ENCODE measurements around the gene KRTAP12-2.

Gene KRTAP12-2, protein sequence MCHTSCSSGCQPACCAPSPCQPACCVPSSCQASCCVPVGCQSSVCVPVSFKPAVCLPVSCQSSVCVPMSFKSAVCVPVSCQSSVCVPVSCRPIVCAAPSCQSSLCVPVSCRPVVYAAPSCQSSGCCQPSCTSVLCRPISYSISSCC

DNA sequence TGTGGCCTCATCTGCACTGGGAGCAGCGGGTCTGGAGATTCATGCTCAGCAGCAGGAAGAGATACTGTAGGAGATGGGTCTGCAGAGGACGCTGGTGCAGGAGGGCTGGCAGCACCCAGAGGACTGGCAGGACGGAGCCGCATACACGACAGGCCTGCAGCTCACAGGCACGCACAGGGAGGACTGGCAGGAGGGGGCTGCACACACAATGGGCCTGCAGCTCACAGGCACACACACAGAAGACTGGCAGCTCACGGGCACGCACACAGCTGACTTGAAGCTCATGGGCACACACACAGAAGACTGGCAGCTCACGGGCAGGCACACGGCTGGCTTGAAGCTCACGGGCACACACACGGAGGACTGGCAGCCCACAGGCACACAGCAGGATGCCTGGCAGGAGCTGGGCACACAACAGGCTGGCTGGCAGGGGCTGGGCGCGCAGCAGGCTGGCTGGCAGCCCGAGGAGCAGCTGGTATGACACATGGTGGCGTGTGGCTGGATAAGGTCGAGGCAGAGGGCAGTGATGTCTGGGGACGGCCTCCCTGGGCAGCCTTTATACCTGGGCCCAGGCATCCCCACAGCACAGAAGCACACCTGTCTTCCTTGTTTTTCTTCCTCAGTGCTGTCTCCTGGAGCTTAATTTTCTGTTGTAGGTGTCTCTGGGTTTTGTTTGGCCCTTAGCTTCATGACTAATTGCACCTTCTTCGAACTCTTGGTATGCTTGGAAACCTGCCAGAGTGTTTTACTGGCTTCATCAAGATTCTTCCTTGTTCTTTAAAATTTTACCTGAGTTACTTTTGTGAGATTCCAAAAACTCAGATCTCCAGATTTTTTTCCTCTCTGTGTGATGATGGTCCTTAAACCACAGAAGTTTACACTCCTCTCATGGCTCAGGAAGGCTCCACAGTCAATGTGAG is at the start of gene KRTAP12-2:
Gene KRTAP12-2 (minus strand): TSS at position 527 of the 920 bp plus-strand sequence. CDS start 41 bp downstream, at position 486.
- no peak for FAIRE-seq

DNA sequence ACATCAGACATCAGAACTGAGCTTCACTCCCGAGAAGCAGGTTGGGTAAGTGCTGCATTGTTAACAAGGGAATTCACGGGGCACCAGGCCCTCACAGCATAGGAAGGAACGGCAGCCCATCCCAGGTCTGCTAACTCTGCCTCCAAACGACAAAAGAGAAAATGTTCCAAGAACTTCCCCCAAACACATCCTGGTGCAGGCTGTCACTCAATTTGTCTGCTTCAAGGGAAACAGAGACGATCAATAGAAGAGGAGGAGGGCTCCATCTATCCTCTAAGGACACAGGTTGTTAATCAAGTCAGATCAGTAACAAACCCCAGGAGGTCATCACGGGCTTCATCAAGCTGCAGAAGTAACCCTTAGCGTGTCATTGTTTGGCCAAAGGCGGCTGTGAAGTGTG is 48.2 kb upstream of the KRTAP12-2 start:
- FAIRE-seq: no peak

DNA sequence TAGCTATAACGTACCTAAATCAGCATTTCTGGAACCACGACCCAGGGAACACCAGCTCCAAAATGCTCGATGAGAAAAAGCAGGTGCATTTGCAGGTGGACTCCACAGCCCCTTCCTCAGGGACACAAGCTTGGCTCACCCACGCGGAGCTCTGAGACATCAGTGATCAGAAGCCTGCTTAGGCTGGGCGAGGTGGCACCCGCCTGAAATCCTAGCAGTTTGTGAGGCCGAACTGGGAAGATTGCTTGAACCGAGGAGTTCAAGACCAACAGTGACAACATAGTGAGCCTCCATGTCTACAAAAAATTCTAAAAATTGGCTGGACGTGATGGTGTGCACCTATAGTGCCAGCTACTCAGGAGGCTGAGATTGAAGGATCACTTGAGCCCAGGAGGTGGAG is 47.1 kb upstream of the KRTAP12-2 start:
- no peak for FAIRE-seq

DNA sequence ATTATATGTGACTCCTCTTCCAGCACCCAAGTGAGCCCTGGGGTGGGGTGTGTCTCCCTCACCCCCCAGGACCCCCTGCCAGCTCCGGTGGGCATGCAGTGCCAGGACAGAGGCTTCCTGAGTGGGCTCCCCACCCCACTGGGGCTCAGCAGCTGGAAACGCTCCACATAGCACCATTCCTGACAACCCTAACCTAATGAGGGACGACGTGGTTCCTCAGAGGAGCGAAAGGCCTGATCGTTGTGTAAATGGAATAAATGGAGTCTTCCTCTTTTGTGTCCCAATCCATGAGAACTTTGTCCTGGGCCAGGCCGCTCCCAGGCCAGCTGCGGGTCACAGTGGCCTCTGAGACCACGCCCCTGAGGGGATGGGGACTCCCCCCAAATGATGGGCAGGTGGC is 46.4 kb upstream of the KRTAP12-2 start:
- FAIRE-seq: no peak

DNA sequence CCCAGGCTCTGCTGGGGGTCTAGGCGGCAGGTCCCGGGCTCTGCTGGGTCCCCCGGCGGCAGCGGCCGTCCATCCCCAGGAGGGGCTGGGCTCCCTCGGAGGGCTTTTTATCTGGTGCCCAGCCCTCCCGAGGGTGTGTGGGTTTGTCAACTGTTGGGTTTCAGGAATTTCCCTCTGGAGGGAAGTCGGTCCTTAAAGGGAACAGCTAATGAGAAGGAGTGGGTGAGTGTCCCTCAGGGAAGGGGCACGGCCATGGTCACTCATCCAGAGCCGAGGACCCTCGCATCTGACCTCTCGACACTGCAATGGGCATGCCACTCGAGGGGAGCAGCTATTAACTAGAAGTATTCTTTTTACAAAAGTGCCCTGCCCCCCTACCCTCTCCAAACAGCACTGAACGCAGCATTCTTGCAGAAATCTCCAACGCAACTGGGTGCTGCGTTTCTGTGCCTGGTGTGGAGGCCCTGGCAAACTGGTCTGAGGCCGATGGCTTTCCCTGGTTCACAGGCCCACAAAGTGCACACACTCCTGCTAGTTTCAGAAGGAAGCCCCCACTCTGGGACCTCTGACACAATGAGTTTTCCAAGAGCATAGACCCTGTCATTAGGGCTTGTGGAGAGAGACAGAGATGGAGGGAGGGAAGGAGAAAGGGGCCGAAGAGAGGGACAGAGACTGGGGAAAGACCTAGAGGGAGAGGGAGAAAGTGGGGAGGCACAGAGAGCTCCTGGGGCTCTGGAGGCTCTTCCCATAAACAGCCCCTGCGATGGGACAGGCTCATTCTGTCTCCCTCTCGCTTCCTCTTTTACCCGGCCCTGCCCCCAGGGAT is 45.7 kb upstream of the KRTAP12-2 start:
- no peak for FAIRE-seq

DNA sequence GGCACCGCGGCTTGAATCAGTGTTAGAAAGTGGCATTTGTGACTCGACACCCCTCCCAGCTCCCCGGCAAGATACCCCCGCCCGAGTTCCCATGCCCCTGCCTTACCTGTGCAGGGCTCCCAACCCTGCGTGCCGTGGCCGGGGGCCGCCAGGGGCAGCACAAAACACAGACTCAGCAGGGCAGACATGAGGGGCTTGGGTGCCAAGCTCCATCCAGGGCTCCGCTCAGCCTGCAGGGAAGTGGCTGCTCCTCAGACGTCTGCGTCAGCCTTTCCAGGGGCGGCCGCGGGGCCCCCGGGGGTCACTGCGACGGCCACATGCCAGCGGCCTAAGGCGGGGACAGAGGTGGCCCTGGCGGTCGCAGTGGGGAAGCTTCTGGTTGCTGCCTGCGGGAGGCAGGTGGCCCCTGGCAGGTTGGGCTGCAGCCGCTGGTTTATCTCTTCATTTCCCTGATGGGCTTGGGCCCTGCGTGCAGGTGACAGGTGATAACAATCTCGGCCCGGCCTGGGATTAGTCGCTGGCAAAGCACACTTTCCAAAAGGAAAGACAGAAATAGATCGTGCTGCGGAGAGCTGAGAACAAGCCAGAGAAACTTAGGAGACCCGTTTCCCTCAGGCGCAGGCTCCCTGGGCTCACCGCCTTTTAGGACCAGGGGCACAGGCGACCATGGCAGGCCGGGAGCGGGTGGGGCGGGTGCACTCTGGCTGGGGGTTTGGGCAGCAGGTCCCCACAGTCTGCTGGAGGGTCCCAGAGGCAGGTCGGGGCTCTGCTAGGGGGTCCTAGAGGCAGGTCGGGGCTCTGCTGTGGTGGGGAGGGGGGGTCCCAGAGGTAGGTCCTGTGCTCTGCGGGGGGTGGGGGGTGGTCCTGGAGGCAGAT is 44.8 kb upstream of the KRTAP12-2 start, which contains the start of gene TSPEAR:
Gene TSPEAR (minus strand): TSS at position 246 of the 876 bp plus-strand sequence. CDS start 58 bp downstream, at position 188.
- no peak for FAIRE-seq

DNA sequence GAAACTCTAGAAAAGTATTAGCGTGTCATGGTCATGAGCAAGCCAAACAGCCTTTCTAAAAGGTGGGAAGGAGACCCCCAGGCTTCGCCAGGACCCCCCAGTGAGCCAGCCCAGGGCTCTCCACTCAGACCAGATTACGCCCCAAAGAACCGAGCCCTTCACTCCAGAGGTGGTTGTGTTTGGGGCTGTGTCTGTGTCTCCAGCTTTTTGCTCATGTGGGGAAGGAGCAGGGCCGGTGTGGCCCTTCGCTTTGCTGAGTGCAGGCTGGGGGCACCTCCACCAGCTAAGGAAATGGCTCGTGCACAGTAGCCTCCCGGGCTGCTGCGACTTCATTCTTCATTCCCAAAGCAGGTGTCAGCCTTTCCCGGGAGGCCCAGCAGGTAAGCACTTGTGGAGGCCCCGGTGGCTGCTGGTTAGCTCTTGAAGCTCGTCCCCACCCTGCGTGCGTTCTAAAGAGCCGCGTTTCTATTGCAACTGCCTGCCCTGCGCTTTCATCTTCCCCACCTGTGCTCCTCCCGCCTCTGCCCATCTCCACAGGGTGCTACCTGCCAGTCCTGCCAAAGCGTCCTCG is 44.1 kb upstream of the KRTAP12-2 start:
- FAIRE-seq: no peak

DNA sequence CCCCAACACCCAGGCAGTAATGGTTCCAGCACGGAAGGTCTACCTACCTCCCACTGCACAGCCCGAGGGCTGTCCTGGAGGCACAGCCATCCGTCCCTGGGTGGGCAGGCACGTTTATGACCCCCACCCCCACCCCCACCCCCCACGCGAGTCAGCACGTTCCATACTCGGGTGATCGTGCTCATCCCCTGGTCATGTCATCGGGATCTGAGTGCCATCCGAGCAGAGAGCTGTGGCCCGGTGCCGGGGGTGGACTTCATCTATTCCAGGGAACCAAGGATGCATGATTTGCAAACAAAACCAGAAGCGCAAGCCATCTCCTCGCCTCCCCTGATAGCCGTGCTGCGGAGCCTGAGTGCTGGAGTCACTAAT is 43.6 kb upstream of the KRTAP12-2 start:
- FAIRE-seq: no peak

DNA sequence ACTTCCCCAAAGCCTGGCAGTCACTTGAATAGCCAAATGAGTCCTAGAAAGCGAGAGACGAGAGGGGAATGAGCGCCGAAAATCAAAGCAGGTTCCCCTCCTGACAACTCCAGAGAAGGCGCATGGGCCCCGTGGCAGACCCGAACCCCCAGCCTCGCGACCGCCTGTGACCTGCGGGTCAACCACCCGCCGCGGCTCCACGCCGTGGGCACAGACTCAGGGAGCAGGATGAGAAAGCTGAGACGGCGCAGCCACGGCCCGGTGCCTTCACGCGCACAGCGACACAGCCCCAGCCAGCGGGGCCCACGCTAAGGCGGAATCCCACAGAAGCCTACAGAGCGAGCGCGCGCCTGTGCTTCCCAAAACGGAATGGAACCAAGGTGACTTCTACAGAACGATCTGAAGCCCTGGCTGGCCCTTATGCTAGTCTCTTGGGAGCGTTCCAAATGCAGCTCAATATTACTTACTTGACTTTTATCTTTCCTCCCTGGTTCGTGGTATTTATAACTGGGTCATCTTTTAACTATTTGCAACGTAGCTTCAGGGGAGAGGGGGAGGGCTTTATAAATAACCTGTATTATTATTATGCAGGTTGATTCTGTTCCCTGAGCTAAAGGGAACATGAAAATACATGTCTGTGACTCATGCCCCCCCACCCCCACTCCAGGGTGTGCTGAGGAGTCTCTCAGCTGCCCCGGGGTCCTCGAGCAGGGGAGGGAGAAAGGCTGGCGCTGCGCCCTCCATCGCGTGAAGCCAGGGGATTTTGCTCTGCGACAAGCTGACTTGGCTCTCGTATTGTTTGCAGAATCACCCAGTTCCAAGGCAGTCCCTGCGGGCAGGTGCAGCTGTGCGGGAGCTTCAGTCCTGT is 42.9 kb upstream of the KRTAP12-2 start:
- no peak for FAIRE-seq

DNA sequence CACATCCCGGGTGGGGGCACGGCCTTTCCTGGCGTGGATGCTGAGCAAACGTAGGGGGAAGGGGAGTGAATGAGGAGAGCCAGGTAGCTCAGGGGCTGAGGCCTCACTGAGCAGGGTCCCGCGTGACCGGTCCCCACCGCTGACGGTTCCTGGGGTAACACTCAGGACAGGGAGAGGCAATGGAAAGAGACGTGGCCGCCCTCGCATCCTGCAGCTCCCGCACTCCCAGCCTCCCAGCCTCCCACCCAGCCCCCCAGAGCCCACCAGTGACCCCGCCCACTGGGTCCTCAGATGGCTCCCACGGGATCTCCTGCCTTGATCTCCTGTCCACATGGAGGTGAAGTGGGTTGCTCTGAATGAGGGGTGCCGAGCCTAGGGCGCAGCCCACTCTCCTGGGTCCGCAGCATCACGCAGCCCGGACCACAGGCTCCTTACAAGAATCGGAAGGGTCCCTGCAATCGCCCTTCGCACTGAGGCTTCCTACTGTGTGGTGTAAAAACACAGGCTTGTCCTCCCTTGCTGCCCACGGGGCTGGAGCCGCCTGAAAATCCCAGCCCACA is 42.2 kb upstream of the KRTAP12-2 start:
- no peak for FAIRE-seq

DNA sequence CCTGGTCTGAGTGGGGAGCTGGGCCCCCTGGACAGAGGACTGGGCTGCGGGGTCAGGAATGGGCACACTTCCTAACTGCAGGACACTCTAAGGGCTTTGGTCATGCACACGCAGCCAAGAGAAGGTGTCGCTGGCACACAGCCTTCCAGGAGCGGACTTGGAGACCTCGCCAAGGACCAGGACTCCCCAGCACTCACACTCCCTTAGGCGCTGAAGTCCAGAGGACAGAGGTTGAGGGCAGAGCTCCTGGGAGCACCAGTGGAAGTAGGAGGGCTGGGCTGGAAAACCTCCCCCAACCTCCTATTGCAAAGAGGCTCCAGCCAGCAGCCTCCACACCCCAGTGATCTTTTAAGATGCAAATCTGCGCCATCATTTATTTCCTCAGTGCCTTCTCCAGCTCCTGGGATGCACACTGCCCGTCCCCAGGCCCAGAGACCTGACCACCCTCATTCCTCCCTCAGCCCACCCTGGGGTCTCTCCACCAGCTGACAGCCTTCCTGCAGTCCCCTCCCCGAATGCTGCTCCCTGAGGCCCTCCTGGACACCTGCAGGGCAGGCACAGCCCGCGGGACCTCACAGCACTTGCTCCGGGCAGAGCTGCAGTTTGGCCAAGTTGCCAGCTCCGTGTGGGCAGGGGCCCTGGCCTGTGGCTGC is 41.6 kb upstream of the KRTAP12-2 start:
- no peak for FAIRE-seq

DNA sequence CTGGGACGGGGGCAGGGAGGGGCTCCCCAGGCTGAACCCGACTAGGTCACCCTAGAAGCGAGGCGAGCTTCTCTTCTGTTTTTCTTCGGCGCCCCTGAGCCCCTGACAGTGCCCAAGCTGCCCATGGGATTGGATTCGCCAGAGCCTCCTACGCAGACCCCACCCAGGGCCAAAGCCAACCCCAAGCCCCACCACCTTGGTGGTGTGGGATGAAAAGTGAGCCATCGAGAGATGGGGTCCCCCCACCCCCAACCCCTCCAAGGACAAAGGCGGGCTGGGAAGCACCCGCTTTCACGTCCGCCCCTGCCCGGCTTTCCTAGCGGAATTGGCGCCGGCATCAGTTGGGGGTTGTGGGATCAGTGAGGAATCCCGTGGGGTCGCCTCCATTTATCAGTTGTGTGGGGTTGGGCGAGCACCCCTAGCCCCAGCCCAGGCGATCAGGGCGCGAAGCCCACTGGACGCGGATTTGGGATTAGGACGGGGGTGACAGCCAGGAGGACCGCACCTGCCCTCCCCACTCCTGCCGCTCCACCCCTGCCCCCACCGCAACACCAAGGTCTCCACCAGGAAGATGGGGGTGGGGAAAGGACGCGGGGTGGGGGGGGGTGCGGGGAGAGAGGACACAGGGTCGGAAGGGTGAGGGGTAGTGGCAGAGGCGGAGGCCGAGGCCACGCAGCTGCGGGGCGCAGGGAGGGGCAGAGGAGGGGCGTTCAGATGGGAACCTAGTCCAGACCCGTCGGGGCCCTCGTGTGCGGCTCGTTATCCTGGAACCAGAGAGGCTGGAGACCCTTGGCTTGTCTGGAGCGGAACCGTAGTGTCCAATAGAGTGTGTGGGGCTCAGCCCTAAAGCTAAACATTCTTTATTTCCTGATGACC is 40.2 kb upstream of the KRTAP12-2 start:
- no peak for FAIRE-seq

DNA sequence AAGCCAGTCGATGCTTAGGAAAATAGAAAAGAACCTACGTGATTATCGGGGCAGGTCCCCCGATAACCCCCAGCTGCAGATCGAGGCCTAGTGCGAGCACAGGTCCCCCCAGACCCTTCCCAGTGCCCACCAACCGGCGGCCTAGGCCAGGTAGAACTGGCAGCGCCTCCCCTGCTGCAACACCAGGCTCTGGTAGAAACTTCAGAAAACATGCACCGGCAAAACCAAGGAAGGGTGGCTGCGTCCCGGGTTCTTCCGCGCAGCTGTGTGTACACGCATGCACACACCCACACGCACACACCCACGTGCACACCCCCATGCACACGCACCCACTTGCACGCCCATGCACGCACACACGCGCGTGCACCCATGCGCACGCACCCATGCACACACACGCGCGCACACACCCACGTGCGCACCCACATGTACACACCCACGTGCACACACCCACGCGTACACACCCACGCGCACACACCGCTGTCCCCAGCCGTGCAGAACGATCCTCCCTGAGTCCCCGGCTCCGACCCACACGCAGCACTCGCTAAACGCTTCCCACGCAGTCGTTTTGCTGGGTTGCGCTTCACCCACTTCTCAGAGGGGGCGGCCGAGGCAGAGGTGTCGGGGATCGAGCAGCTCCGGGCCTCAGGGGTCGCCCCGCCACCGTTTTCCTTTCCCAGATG is 39.4 kb upstream of the KRTAP12-2 start:
- no peak for FAIRE-seq

DNA sequence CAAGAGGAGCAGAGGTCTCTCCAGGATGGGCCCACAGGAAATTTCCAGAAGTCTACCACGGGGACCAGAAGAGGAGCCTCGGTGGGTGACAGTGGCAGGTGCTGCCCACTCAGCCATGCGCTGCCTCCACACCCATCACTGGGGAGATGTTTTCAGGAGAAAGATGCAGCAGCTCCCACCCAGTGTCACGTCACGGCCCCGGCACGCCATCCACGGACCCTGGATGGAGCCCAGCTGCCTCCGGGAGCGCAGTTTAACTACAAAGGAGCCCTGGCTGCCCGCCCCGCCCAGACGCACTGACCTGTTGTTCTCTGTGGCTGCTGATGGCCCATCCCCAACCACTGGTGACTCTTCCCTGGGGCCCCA is 37.9 kb upstream of the KRTAP12-2 start:
- no peak for FAIRE-seq

DNA sequence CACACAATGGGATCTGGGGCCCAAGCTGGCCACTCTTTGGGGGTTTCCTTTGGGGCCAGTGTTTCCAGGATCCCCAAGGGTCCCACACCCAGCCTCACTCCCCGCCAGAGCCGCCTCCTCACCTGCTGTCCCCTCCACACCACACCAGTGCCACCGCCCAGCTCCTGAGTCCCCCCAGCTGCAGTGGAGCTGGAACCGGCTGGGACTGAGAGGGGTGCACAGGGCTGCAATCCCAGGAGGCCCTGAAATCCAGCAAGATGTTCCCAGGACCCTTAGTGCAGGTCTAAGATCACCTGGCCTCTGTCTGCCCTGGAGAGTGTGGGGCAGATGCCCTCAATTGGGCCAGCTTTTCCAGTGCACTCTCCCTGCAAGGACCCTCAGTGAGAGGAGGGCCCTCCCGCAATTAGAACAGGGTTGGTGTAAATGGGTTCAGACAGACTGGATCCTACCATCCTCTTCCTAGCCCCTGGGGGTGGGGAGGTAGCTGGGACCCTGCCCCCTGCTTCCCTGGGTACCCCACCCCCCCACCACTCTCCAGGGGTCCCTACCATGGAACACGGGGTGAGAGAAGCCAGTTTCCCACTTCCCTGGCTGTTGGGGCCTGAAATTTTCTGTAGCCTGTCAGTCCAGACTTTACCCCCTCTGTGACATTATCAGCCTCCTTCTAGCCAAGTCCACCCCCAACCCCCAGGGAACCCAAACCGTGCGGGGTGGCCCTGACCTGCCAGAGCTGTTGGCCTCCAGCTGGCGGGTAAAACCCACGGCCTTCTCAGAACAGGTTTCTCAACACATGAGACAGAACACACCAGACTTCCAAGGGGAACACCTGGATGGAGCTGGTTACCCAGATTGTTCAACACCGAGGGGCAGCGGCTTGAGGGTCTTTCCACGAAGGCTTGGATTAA is 37.3 kb upstream of the KRTAP12-2 start:
- no peak for FAIRE-seq

DNA sequence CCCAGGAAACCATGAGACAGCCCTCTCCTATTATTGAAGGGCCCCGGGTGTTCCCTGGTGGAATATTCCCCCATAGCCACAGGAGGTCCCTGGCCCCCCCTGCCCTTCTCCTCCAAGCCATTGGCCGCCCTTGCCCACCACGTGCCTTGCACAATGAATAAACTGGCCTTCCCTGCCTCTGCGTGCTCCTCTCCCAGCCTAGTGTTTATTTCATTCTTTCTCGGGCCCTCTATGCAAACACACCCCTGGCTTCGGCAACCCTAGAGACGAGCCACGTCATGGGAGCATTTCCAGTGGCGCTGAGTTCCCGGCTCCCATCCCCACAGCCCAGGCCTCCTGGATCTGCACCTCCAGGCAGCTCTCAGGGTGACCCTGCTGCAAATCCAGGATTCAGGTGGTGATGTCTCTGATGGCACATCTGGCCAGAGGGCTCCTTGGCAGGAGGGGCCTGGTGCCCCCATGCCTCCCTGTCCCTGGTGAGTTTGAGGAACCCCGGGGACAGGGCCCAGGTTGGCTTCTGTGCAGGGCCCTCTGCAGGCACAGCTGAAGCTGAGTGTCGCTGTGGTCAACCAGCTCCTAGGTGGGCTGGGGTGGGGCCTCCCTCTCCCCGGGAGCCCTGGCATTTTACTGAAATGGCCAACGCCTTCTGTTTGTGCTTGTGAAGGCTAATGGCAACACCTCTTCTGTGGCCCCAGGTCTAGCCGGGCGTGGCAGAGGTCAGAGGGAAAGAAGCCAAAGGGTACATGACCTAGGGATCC is 36.4 kb upstream of the KRTAP12-2 start:
- no peak for FAIRE-seq
